ENCODE measurements around the gene RPL29.

The RPL29 gene

DNA sequence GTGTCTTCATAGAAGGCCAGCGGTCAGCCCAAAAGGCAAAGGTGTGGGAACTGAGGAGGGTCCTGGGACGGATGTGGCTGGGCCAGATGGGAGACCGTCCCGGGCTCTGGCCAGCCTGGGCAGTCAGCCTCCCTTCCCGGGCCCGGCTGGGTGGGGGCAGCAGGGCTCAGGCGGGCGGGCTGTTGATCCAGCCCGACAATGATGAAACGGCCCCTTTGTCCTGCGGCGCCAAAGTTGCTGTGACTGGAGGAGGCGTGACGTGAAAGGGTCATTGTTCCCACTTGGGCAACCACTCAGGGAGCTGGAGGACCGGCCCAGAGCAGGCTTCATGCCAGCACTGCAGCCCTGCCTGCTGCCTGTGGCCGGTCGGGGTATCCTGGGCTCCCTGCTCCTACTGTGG, 44.2 kb upstream of the RPL29 start:
- ChIA-PET CTCF (interaction anchor here (1.1 to 4.1 kb wide), 6 partner anchors 13 to 105 kb away, joined by 3 to 22 read pairs (median 4); partner anchors contain the start of genes ABHD14A, ABHD14B and DUSP7), POLR2A (no interaction called here)
- DNase-seq (ENCODE audit: extremely low spot score), result no peak
- TF ChIP-seq, protein P1, sequence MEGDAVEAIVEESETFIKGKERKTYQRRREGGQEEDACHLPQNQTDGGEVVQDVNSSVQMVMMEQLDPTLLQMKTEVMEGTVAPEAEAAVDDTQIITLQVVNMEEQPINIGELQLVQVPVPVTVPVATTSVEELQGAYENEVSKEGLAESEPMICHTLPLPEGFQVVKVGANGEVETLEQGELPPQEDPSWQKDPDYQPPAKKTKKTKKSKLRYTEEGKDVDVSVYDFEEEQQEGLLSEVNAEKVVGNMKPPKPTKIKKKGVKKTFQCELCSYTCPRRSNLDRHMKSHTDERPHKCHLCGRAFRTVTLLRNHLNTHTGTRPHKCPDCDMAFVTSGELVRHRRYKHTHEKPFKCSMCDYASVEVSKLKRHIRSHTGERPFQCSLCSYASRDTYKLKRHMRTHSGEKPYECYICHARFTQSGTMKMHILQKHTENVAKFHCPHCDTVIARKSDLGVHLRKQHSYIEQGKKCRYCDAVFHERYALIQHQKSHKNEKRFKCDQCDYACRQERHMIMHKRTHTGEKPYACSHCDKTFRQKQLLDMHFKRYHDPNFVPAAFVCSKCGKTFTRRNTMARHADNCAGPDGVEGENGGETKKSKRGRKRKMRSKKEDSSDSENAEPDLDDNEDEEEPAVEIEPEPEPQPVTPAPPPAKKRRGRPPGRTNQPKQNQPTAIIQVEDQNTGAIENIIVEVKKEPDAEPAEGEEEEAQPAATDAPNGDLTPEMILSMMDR (IDR thresholded peaks at IDR 0.05; ENCODE audit: control extremely low read depth, extremely low read depth, low read depth, missing control alignments), result no peak

DNA sequence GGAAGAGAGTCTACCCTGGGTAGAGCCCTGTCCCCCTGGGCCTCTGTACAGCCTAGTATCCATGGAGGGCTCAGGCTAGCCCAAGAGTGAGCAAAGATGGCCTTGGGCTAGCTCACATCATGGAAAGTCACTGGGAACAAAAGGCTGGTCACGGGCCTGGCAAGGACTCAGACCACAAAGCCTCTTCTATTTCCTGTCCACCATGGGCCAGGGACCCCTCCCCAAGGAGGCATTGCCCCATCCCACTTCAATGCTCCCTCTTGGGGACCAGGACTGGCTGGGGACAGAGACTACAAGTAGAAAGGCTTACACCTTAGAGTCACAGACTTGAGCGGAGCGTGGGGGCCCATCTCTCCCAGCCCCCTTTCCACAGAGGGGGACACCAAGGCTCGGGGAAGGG, 43.7 kb upstream of the RPL29 start:
- TF ChIP-seq, protein P1 (IDR thresholded peaks at IDR 0.05; ENCODE audit: control extremely low read depth, extremely low read depth, low read depth, missing control alignments), result no peak
- POLR2A ChIA-PET, result no interaction called here
- CTCF ChIA-PET, result interaction anchor here (1.1 to 4.1 kb wide), 3 partner anchors 13 to 38 kb away, joined by 3 to 22 read pairs (median 3); no protein-coding TSS in a partner anchor
- no peak for DNase-seq (ENCODE audit: extremely low spot score)

DNA sequence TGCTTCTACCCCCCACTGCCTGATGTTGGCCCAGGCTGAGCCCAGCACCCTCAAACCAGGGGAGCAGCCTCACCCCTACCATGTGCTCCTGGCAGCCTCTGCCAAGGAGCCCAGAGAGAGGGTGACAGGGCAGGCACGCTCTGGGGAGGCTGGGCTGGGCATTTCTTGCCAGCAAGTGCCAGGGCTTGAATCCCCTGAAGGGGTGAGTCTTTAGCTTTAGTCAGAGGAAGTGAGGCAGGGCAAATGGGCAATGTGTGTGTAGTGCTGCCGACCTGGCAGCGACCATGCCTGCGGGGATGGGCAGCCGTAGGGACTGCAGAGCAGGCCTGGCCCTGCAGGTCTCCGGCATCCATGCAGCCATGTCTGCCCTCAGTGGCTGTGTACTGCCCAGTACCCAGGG, 42.5 kb upstream of the RPL29 start:
- DNase-seq (ENCODE audit: extremely low spot score), result no peak
- ChIA-PET CTCF (interaction anchor here (0.7 to 4.1 kb wide), 6 partner anchors 10 to 301 kb away, joined by 3 to 22 read pairs (median 7); no protein-coding TSS in a partner anchor), POLR2A (no interaction called here)
- TF ChIP-seq, protein P1 (IDR thresholded peaks at IDR 0.05; ENCODE audit: control extremely low read depth, extremely low read depth, low read depth, missing control alignments), result no peak

DNA sequence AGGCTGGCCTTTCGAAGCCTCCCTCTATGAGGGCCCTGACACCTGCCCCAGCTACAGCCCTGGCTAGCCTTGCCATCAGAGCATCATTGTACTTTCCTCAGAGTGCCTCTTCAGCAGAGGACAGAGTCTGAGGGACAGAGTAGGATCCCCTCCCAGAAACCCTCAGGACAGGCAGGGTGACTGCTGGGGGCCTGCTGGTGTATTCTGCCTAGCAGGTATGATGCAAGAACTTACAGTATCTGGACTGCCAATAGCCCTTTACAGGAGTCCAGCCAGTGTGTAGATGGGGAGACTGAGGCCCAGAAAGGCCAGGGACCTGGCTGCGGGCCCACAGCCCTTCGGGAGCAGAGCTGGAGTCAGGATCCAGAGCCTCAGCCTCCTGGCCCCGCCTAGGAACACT, 41.6 kb upstream of the RPL29 start:
- TF ChIP-seq, protein P1 (IDR thresholded peaks at IDR 0.05; ENCODE audit: control extremely low read depth, extremely low read depth, low read depth, missing control alignments), result no peak
- ChIA-PET CTCF (interaction anchor here (0.9 to 3.0 kb wide), 6 partner anchors 9 to 437 kb away, joined by 3 to 13 read pairs (median 4); no protein-coding TSS in a partner anchor), POLR2A (no interaction called here)
- DNase-seq (ENCODE audit: extremely low spot score), result no peak

DNA sequence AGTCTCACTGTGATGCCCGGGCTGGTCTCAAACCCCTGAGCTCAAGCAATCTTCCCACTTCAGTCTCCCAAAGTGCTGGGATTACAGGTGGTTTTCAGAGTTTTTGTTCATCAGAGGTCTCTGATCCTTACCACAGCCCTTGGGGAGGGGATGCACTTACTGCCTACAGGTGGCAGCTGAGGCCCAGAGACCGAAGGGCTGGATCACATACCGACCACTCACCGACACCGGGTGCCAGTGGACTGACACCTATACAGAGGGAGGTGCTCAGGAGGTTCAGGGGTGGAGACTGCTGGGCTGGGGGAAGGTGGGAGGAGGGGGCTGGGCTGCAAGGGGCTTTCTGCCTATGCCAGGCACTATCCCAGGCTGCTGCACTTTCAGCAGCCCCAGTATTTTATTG, 41.1 kb upstream of the RPL29 start:
- POLR2A ChIA-PET, result no interaction called here
- no peak for DNase-seq (ENCODE audit: extremely low spot score)
- TF ChIP-seq, protein P1 (IDR thresholded peaks at IDR 0.05; ENCODE audit: control extremely low read depth, extremely low read depth, low read depth, missing control alignments), result no peak
- CTCF ChIA-PET, result interaction anchor here (0.9 to 3.0 kb wide), 8 partner anchors 17 to 437 kb away, joined by 3 to 13 read pairs (median 4); partner anchors contain the start of gene DUSP7

DNA sequence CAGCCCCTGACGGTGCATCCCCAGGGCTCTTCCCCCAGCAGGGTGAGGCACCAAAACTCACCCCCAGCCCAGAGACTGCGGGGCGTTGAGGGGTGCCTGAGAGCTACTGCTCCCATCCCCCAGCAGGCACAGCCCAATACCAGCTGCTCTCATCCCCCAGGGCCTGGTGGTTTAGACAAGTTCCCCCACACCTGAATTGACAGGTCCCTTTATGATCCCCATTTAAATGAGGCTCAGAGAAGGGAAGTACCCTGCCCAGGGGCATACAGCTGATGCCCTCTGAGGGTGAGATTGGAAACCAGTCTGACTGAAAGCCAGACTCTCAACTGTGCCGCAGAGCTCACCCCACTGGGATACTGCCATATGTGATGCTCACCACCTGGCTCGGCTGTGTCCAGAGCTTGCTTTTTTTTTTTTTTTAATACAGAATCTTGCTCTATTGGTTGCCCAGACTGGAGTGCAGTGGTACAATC, 40.6 kb upstream of the RPL29 start:
- CTCF ChIA-PET, result interaction anchor here (0.9 to 3.0 kb wide), 8 partner anchors 13 to 438 kb away, joined by 3 to 13 read pairs (median 4); partner anchors contain the start of gene DUSP7
- POLR2A ChIA-PET, result no interaction called here
- DNase-seq (ENCODE audit: extremely low spot score), result no peak
- TF ChIP-seq, protein P1 (IDR thresholded peaks at IDR 0.05; ENCODE audit: control extremely low read depth, extremely low read depth, low read depth, missing control alignments), result no peak
